Thyroid gland (tissue), 4 donors: ENCODE data around the gene JAKMIP2.

Experiments
- POLR2A ChIP-seq, 2 donors: fragments of 450-650 bp; IDR thresholded peaks; one replicate each; pipeline ENCODE4 v1.6.1; 2017; ENCODE audit warnings: antibody characterized with exemption in 2 of 2, mild to moderate bottlenecking in 2 of 2, moderate library complexity in 1 of 2
- TF ChIP-seq, protein P1 (sequence below), 6 experiments: fragments of 200-600 bp in 3 of 6; fragments of 450-650 bp in 3 of 6; sonication (generic) in 3 of 6; IDR thresholded peaks; one replicate each; pipeline ENCODE4 v1.5.1; 2016 to 2019; ENCODE audit warnings: antibody characterized with exemption in 6 of 6, mild to moderate bottlenecking in 2 of 6, inconsistent platforms in 1 of 6, moderate library complexity in 1 of 6

- TF ChIP-seq, protein P1, sequence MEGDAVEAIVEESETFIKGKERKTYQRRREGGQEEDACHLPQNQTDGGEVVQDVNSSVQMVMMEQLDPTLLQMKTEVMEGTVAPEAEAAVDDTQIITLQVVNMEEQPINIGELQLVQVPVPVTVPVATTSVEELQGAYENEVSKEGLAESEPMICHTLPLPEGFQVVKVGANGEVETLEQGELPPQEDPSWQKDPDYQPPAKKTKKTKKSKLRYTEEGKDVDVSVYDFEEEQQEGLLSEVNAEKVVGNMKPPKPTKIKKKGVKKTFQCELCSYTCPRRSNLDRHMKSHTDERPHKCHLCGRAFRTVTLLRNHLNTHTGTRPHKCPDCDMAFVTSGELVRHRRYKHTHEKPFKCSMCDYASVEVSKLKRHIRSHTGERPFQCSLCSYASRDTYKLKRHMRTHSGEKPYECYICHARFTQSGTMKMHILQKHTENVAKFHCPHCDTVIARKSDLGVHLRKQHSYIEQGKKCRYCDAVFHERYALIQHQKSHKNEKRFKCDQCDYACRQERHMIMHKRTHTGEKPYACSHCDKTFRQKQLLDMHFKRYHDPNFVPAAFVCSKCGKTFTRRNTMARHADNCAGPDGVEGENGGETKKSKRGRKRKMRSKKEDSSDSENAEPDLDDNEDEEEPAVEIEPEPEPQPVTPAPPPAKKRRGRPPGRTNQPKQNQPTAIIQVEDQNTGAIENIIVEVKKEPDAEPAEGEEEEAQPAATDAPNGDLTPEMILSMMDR (IDR thresholded peaks at IDR 0.05) = no peak
- TF ChIP-seq POLR2A (IDR thresholded peaks at IDR 0.05) = no peak
Observed at GRCh38 chr5:147701468-147701867, 81.1 kb downstream of the JAKMIP2 start.
